K562 (cell line): Measurements from ENCODE around the gene DLG4. TPM values are rescaled to one million over a fixed set of nuclear protein-coding genes. Genes with fewer than 3 reads are reported as not detected.

ENCODE experiments used
- ATF7 ChIP-seq: fragments of 450-650 bp; IDR thresholded peaks from 2 replicates; pipeline ENCODE4 v1.7.1; 2014; ENCODE audit warnings: mild to moderate bottlenecking, moderate library complexity
- BCOR ChIP-seq: fragments of 450-650 bp; IDR thresholded peaks from 2 replicates; pipeline ENCODE4 v1.6.1; 2016
- CBFB ChIP-seq: sonication (generic); formaldehyde crosslinking; IDR thresholded peaks from 2 replicates; pipeline ENCODE4 v1.4.0; 2020; ENCODE audit warnings: mild to moderate bottlenecking, missing genetic modification reagents
- DDX20 ChIP-seq: fragments of 450-650 bp; IDR thresholded peaks from 2 replicates; pipeline ENCODE4 v1.6.1; 2016; ENCODE audit warnings: missing genetic modification characterization, low read depth, mild to moderate bottlenecking, missing compliant biosample characterization, moderate library complexity
- FOXA3 ChIP-seq, 2 experiments: fragments of 450-650 bp in 1 of 2; sonication (generic) in 1 of 2; formaldehyde crosslinking; IDR thresholded peaks in 1 of 2; conservative IDR thresholded peaks in 1 of 2; 2 replicates each; pipeline versions ENCODE4 v1.4.0 to v1.8.0; 2020 to 2022; ENCODE audit warnings: mild to moderate bottlenecking in 2 of 2, missing genetic modification reagents in 1 of 2
- IFI16 ChIP-seq: fragments of 250-450 bp; sonication (Bioruptor Pico); IDR thresholded peaks from 2 replicates; pipeline ENCODE4 v2.1.2; 2022; ENCODE audit warnings: mild to moderate bottlenecking, inconsistent platforms
- PBX2 ChIP-seq, 2 experiments: IDR thresholded peaks in 1 of 2; conservative IDR thresholded peaks in 1 of 2; 2 replicates each; pipeline ENCODE4 v1.6.1; 2016; ENCODE audit warnings: low read depth in 2 of 2, mild to moderate bottlenecking in 1 of 2, missing compliant biosample characterization in 1 of 2, missing genetic modification characterization in 1 of 2, moderate library complexity in 1 of 2
- POLR2H ChIP-seq: IDR thresholded peaks from 2 replicates; pipeline ENCODE4 v1.6.1; 2016; ENCODE audit warnings: missing genetic modification characterization, low read depth, mild to moderate bottlenecking, control low read depth, missing compliant biosample characterization, moderate library complexity
- RBM34 ChIP-seq: fragments of 200-400 bp; formaldehyde crosslinking; IDR thresholded peaks from 2 replicates; pipeline ENCODE4 v1.6.1; 2018; ENCODE audit warnings: low read length, borderline replicate concordance; ENCODE audit not compliant: insufficient read depth
- SAFB2 ChIP-seq: fragments of 200-400 bp; formaldehyde crosslinking; IDR thresholded peaks from 2 replicates; pipeline ENCODE4 v1.6.1; 2018; ENCODE audit warnings: borderline replicate concordance, low read length, low read depth, moderate library complexity; ENCODE audit not compliant: severe bottlenecking
- ZFX ChIP-seq: sonication (generic); formaldehyde crosslinking; IDR thresholded peaks from 2 replicates; pipeline ENCODE4 v1.8.0; 2022; ENCODE audit warnings: mild to moderate bottlenecking, missing genetic modification reagents, moderate library complexity
- ZKSCAN8 ChIP-seq: fragments of 200-800 bp; sonication (Bioruptor generic); IDR thresholded peaks from 2 replicates; pipeline ENCODE4 v1.6.1; 2016; ENCODE audit warnings: missing genetic modification characterization, missing compliant biosample characterization
- polyA plus RNA-seq, 8 experiments: library from polyadenylated mRNA; depleted of rRNA in 4 of 8; stranded (reverse) in 5 of 8; unstranded in 3 of 8; fragments of >200 nt; fragmentation: Nextera tagmentation in 2 of 8; fragmentation: Illumina TruSeq in 1 of 8; extraction: Ambion mirVana in 2 of 8; extraction: Trizol in 1 of 8; gene quantifications; 2 replicates each; pipeline versions ENCODE4 v1.2.1 to v1.2.3, GENCODE V29; 2011 to 2014; ENCODE audit warnings: inconsistent platforms in 1 of 8, missing spikeins in 1 of 8
- total RNA-seq, 7 experiments: library from RNA; depleted of rRNA in 6 of 7; stranded (reverse); fragments of >200 nt in 6 of 7; fragmentation: Illumina TruSeq in 2 of 7; extraction: Trizol in 2 of 7; gene quantifications; 2 replicates each; pipeline versions ENCODE4 v1.2.1 to v1.2.3, GENCODE V29; 2011 to 2021; ENCODE audit warnings: low replicate concordance in 1 of 7
- TF ChIP-seq, protein P1 (sequence below): sonication (generic); formaldehyde crosslinking; IDR thresholded peaks from 2 replicates; pipeline ENCODE4 v1.8.1; 2023; ENCODE audit warnings: missing genetic modification reagents, mild to moderate bottlenecking, borderline replicate concordance
- TF ChIP-seq, protein P2 (sequence below): fragments of 450-650 bp; IDR thresholded peaks from 2 replicates; pipeline ENCODE4 v1.7.1; 2018; ENCODE audit warnings: mild to moderate bottlenecking, low read depth; ENCODE audit not compliant: partially characterized antibody
- TF ChIP-seq, protein P3 (sequence below): fragments of 250-450 bp; sonication (Bioruptor Pico); IDR thresholded peaks from 2 replicates; pipeline ENCODE4 v1.8.0; 2022; ENCODE audit warnings: moderate library complexity, mild to moderate bottlenecking, inconsistent platforms

The DLG4 gene
- total and polyA plus RNA-seq, 9 of the 15 experiments (the other 6 are each of a cell fraction or from before 2014, with no cell fraction given), result 0.03 to 12.0 (median 4.1) TPM

GRCh38 chr17:7219812-7220592 is at the start of gene DLG4, which contains the start of gene ACADVL (continued):
- TF ChIP-seq, protein P1, sequence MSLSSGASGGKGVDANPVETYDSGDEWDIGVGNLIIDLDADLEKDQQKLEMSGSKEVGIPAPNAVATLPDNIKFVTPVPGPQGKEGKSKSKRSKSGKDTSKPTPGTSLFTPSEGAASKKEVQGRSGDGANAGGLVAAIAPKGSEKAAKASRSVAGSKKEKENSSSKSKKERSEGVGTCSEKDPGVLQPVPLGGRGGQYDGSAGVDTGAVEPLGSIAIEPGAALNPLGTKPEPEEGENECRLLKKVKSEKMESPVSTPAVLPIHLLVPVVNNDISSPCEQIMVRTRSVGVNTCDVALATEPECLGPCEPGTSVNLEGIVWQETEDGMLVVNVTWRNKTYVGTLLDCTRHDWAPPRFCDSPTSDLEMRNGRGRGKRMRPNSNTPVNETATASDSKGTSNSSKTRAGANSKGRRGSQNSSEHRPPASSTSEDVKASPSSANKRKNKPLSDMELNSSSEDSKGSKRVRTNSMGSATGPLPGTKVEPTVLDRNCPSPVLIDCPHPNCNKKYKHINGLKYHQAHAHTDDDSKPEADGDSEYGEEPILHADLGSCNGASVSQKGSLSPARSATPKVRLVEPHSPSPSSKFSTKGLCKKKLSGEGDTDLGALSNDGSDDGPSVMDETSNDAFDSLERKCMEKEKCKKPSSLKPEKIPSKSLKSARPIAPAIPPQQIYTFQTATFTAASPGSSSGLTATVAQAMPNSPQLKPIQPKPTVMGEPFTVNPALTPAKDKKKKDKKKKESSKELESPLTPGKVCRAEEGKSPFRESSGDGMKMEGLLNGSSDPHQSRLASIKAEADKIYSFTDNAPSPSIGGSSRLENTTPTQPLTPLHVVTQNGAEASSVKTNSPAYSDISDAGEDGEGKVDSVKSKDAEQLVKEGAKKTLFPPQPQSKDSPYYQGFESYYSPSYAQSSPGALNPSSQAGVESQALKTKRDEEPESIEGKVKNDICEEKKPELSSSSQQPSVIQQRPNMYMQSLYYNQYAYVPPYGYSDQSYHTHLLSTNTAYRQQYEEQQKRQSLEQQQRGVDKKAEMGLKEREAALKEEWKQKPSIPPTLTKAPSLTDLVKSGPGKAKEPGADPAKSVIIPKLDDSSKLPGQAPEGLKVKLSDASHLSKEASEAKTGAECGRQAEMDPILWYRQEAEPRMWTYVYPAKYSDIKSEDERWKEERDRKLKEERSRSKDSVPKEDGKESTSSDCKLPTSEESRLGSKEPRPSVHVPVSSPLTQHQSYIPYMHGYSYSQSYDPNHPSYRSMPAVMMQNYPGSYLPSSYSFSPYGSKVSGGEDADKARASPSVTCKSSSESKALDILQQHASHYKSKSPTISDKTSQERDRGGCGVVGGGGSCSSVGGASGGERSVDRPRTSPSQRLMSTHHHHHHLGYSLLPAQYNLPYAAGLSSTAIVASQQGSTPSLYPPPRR (CRISPR knock-in tag), result no peak
- TF ChIP-seq CBFB (CRISPR knock-in tag) (no peak), FOXA3 (CRISPR knock-in tag; conservative IDR thresholded peaks at IDR 0.05 in 1 of 2, IDR thresholded peaks at IDR 0.05 in 1 of 2) (no peak), BCOR (no peak), ZKSCAN8 (CRISPR knock-in tag) (no peak), DDX20 (tag) (no peak), IFI16 (CRISPR knock-in tag) (no peak), POLR2H (no peak), RBM34 (no peak), SAFB2 (no peak), ATF7 (no peak), PBX2 (CRISPR knock-in tag; IDR thresholded peaks at IDR 0.05; ENCODE audit: low read depth) (no peak), PBX2 (tag; conservative IDR thresholded peaks at IDR 0.05; ENCODE audit: low read depth) (no peak), ZFX (CRISPR knock-in tag) (peak; percentile 58)
- TF ChIP-seq, protein P2, sequence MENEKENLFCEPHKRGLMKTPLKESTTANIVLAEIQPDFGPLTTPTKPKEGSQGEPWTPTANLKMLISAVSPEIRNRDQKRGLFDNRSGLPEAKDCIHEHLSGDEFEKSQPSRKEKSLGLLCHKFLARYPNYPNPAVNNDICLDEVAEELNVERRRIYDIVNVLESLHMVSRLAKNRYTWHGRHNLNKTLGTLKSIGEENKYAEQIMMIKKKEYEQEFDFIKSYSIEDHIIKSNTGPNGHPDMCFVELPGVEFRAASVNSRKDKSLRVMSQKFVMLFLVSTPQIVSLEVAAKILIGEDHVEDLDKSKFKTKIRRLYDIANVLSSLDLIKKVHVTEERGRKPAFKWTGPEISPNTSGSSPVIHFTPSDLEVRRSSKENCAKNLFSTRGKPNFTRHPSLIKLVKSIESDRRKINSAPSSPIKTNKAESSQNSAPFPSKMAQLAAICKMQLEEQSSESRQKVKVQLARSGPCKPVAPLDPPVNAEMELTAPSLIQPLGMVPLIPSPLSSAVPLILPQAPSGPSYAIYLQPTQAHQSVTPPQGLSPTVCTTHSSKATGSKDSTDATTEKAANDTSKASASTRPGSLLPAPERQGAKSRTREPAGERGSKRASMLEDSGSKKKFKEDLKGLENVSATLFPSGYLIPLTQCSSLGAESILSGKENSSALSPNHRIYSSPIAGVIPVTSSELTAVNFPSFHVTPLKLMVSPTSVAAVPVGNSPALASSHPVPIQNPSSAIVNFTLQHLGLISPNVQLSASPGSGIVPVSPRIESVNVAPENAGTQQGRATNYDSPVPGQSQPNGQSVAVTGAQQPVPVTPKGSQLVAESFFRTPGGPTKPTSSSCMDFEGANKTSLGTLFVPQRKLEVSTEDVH, result no peak
- TF ChIP-seq, protein P3, sequence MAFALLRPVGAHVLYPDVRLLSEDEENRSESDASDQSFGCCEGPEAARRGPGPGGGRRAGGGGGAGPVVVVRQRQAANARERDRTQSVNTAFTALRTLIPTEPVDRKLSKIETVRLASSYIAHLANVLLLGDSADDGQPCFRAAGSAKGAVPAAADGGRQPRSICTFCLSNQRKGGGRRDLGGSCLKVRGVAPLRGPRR (CRISPR knock-in tag), result no peak
